HepG2 (cell line): ENCODE data around the gene RHBDL1. TPM values are rescaled to one million over a fixed set of nuclear protein-coding genes. Genes with fewer than 3 reads are reported as not detected.
A peak's percentile ranks its signal among the peaks of the same experiment; 100 is the strongest.

ENCODE experiments used
- ATF1 ChIP-seq: IDR thresholded peaks from 2 replicates; pipeline ENCODE4 v1.6.1; 2016; ENCODE audit warnings: mild to moderate bottlenecking, control low read depth
- BRCA1 ChIP-seq: sonication (generic); formaldehyde crosslinking; IDR thresholded peaks from 2 replicates; pipeline ENCODE4 v1.4.0; 2020; ENCODE audit warnings: missing genetic modification reagents
- EED ChIP-seq: sonication (generic); formaldehyde crosslinking; IDR thresholded peaks from 2 replicates; pipeline ENCODE4 v1.5.0; 2020; ENCODE audit warnings: mild to moderate bottlenecking, missing genetic modification reagents
- ISX ChIP-seq: sonication (generic); formaldehyde crosslinking; conservative IDR thresholded peaks from 2 replicates; pipeline ENCODE4 v1.5.0; 2020; ENCODE audit warnings: missing genetic modification reagents
- KLF13 ChIP-seq: sonication (generic); formaldehyde crosslinking; IDR thresholded peaks from 2 replicates; pipeline ENCODE4 v1.4.0; 2020; ENCODE audit warnings: mild to moderate bottlenecking, missing genetic modification reagents
- KMT2A ChIP-seq: sonication (generic); formaldehyde crosslinking; IDR thresholded peaks from 2 replicates; pipeline ENCODE4 v1.4.0; 2020; ENCODE audit warnings: missing genetic modification reagents
- MED8 ChIP-seq: sonication (generic); formaldehyde crosslinking; IDR thresholded peaks from 2 replicates; pipeline ENCODE4 v1.8.1; 2023; ENCODE audit warnings: mild to moderate bottlenecking, missing genetic modification reagents; ENCODE audit not compliant: insufficient replicate concordance
- MZF1 ChIP-seq: sonication (generic); formaldehyde crosslinking; IDR thresholded peaks from 2 replicates; pipeline ENCODE4 v1.8.1; 2023; ENCODE audit warnings: mild to moderate bottlenecking, missing genetic modification reagents, borderline replicate concordance
- NBN ChIP-seq: fragments of 450-650 bp; conservative IDR thresholded peaks from 2 replicates; pipeline ENCODE4 v1.6.1; 2017
- NR2F2 ChIP-seq: IDR thresholded peaks from 2 replicates; pipeline ENCODE4 v1.6.1; 2012; ENCODE audit warnings: low read depth, inconsistent platforms, borderline replicate concordance
- SMYD3 ChIP-seq: sonication (generic); formaldehyde crosslinking; IDR thresholded peaks from 2 replicates; pipeline ENCODE4 v1.8.1; 2023; ENCODE audit warnings: mild to moderate bottlenecking, missing genetic modification reagents
- SRF ChIP-seq: IDR thresholded peaks from 2 replicates; pipeline ENCODE4 v1.6.1; 2011; ENCODE audit warnings: mild to moderate bottlenecking, low read depth, low read length, moderate library complexity
- SRSF1 ChIP-seq: fragments of 200-400 bp; formaldehyde crosslinking; optimal IDR thresholded peaks from 2 replicates; pipeline ENCODE3; 2017; ENCODE audit warnings: mild to moderate bottlenecking, low read depth, low read length, moderate library complexity
- THAP7 ChIP-seq: sonication (generic); formaldehyde crosslinking; IDR thresholded peaks from 2 replicates; pipeline ENCODE4 v1.8.1; 2023; ENCODE audit warnings: mild to moderate bottlenecking, missing genetic modification reagents
- ZBTB46 ChIP-seq: sonication (generic); formaldehyde crosslinking; IDR thresholded peaks from 2 replicates; pipeline ENCODE4 v1.4.0; 2020; ENCODE audit warnings: mild to moderate bottlenecking, missing genetic modification reagents, borderline replicate concordance
- ZNF143 ChIP-seq: sonication (generic); formaldehyde crosslinking; IDR thresholded peaks from 2 replicates; pipeline ENCODE4 v1.4.0; 2020; ENCODE audit warnings: missing genetic modification reagents
- ZNF20 ChIP-seq: sonication (generic); formaldehyde crosslinking; IDR thresholded peaks from 2 replicates; pipeline ENCODE4 v1.4.0; 2020; ENCODE audit warnings: mild to moderate bottlenecking, moderate library complexity, missing genetic modification reagents
- ZNF350 ChIP-seq: sonication (generic); formaldehyde crosslinking; IDR thresholded peaks from 2 replicates; pipeline ENCODE4 v1.4.0; 2020; ENCODE audit warnings: mild to moderate bottlenecking, low read depth, missing genetic modification reagents, borderline replicate concordance
- ZNF367 ChIP-seq: sonication (generic); formaldehyde crosslinking; IDR thresholded peaks from 2 replicates; pipeline ENCODE4 v1.4.0; 2020; ENCODE audit warnings: missing genetic modification reagents, borderline replicate concordance
- ZNF569 ChIP-seq: sonication (generic); formaldehyde crosslinking; IDR thresholded peaks from 2 replicates; pipeline ENCODE4 v1.5.0; 2020; ENCODE audit warnings: mild to moderate bottlenecking, missing genetic modification reagents, moderate library complexity, borderline replicate concordance
- ZNF660 ChIP-seq: sonication (generic); formaldehyde crosslinking; IDR thresholded peaks from 2 replicates; pipeline ENCODE4 v1.5.1; 2020; ENCODE audit warnings: mild to moderate bottlenecking, low read depth, missing genetic modification reagents, borderline replicate concordance
- ZNF674 ChIP-seq: sonication (generic); formaldehyde crosslinking; IDR thresholded peaks from 2 replicates; pipeline ENCODE4 v1.5.0; 2020; ENCODE audit warnings: low read depth, mild to moderate bottlenecking, missing genetic modification reagents
- ZNF766 ChIP-seq: sonication (generic); formaldehyde crosslinking; IDR thresholded peaks from 2 replicates; pipeline ENCODE4 v1.5.0; 2020; ENCODE audit warnings: missing genetic modification reagents, borderline replicate concordance
- polyA plus RNA-seq, 8 experiments: library from polyadenylated mRNA; depleted of rRNA in 3 of 8; stranded (reverse) in 7 of 8; unstranded in 1 of 8; fragments of >200 nt; fragmentation: Illumina TruSeq in 4 of 8; extraction: Trizol in 4 of 8; gene quantifications; 2 replicates each; pipeline versions ENCODE4 v1.2.1 to v1.2.3, GENCODE V29; 2011 to 2016; ENCODE audit warnings: low read depth in 4 of 8, missing spikeins in 1 of 8, mixed read lengths in 1 of 8; ENCODE audit not compliant: insufficient read depth in 1 of 8
- total RNA-seq, 5 experiments: library from RNA; depleted of rRNA; stranded (reverse); fragments of >200 nt; fragmentation: Illumina TruSeq; extraction: Trizol; gene quantifications; 2 replicates each; pipeline ENCODE4 v1.2.3, GENCODE V29; 2016; ENCODE audit warnings: low read depth in 1 of 5
- TF ChIP-seq, protein P1 (sequence below): sonication (generic); formaldehyde crosslinking; IDR thresholded peaks from 2 replicates; pipeline ENCODE4 v1.5.0; 2020; ENCODE audit warnings: missing genetic modification reagents
- TF ChIP-seq, protein P2 (sequence below): sonication (generic); formaldehyde crosslinking; IDR thresholded peaks from 2 replicates; pipeline ENCODE4 v1.4.0; 2020; ENCODE audit warnings: mild to moderate bottlenecking, missing genetic modification reagents

Gene RHBDL1
- total and polyA plus RNA-seq, 2 of the 13 experiments (the other 11 are each of a cell fraction or from before 2014, with no cell fraction given) = 1.8 to 3.8 TPM

GRCh38 chr16:648781-649589, 26.5 kb upstream of the RHBDL1 start, which contains the start of gene WDR90 (continued):
- TF ChIP-seq ZBTB46 (no peak), MZF1 (CRISPR knock-in tag) (no peak), ZNF350 (CRISPR knock-in tag) (no peak; the same call in 1 of the 2 replicates), ZNF674 (no peak), SRF (no peak), ZNF766 (CRISPR knock-in tag) (no peak), ZNF143 (CRISPR knock-in tag) (peak; percentile 63), THAP7 (peak; percentile 79; the same call in 1 of the 2 replicates), ATF1 (CRISPR knock-in tag) (no peak), ZNF20 (no peak), KMT2A (CRISPR knock-in tag) (peak; percentile 68), MED8 (CRISPR knock-in tag) (peak; percentile 91), ISX (CRISPR knock-in tag) (0 out of 2 replicates have a peak, but pooled peaks have one; percentile 28), SRSF1 (peak; percentile 59), ZNF367 (no peak; the same call in 1 of the 2 replicates), SMYD3 (CRISPR knock-in tag) (0 out of 2 replicates have a peak, but pooled peaks have one; percentile 87), NR2F2 (0 out of 2 replicates have a peak, but pooled peaks have one; percentile 40), ZNF569 (CRISPR knock-in tag) (peak; percentile 87; the same call in 1 of the 2 replicates), KLF13 (CRISPR knock-in tag) (0 out of 2 replicates have a peak, but pooled peaks have one; percentile 28), BRCA1 (no peak), EED (CRISPR knock-in tag) (peak; percentile 53; the same call in 1 of the 2 replicates), NBN (no peak), ZNF660 (CRISPR knock-in tag) (no peak)
- TF ChIP-seq, protein P1, sequence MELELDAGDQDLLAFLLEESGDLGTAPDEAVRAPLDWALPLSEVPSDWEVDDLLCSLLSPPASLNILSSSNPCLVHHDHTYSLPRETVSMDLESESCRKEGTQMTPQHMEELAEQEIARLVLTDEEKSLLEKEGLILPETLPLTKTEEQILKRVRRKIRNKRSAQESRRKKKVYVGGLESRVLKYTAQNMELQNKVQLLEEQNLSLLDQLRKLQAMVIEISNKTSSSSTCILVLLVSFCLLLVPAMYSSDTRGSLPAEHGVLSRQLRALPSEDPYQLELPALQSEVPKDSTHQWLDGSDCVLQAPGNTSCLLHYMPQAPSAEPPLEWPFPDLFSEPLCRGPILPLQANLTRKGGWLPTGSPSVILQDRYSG (CRISPR knock-in tag) = no peak
- TF ChIP-seq, protein P2, sequence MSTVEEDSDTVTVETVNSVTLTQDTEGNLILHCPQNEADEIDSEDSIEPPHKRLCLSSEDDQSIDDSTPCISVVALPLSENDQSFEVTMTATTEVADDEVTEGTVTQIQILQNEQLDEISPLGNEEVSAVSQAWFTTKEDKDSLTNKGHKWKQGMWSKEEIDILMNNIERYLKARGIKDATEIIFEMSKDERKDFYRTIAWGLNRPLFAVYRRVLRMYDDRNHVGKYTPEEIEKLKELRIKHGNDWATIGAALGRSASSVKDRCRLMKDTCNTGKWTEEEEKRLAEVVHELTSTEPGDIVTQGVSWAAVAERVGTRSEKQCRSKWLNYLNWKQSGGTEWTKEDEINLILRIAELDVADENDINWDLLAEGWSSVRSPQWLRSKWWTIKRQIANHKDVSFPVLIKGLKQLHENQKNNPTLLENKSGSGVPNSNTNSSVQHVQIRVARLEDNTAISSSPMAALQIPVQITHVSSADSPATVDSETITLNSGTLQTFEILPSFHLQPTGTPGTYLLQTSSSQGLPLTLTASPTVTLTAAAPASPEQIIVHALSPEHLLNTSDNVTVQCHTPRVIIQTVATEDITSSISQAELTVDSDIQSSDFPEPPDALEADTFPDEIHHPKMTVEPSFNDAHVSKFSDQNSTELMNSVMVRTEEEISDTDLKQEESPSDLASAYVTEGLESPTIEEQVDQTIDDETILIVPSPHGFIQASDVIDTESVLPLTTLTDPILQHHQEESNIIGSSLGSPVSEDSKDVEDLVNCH = no peak
